ENCODE data around the gene MRPL1. TPM values are rescaled to one million over a fixed set of nuclear protein-coding genes. Genes with fewer than 3 reads are reported as not detected.

Gene MRPL1
- total and polyA plus RNA-seq, 2 donors (not counting 3 experiments of a cell fraction or from before 2014, with no cell fraction given) = 11.5 to 42.9 TPM

- intact Hi-C loops (cut with micrococcal nuclease) = no loop called here
- ChIA-PET CTCF (interaction anchor here (1.9 kb wide), 1 partner anchor 44 kb away, joined by 6 read pairs; the partner anchor contains the start of gene MRPL1), POLR2A (no interaction called here)
- no TSS peak for BruUV-seq (replicated peaks)
- TF ChIP-seq, protein P1, sequence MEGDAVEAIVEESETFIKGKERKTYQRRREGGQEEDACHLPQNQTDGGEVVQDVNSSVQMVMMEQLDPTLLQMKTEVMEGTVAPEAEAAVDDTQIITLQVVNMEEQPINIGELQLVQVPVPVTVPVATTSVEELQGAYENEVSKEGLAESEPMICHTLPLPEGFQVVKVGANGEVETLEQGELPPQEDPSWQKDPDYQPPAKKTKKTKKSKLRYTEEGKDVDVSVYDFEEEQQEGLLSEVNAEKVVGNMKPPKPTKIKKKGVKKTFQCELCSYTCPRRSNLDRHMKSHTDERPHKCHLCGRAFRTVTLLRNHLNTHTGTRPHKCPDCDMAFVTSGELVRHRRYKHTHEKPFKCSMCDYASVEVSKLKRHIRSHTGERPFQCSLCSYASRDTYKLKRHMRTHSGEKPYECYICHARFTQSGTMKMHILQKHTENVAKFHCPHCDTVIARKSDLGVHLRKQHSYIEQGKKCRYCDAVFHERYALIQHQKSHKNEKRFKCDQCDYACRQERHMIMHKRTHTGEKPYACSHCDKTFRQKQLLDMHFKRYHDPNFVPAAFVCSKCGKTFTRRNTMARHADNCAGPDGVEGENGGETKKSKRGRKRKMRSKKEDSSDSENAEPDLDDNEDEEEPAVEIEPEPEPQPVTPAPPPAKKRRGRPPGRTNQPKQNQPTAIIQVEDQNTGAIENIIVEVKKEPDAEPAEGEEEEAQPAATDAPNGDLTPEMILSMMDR (IDR thresholded peaks at IDR 0.05; ENCODE audit: extremely low read depth in 1 of 2, insufficient read depth in 1 of 2, low read depth in 1 of 2, low read length in 2 of 2) = no peak
- no peak for TF ChIP-seq MYC (IDR thresholded peaks at IDR 0.05; ENCODE audit: low read depth, low read length)
- TF ChIP-seq POLR2AphosphoS5 (IDR thresholded peaks at IDR 0.05; ENCODE audit: insufficient read depth, low read depth, low read length) = no peak
- no peak for TF ChIP-seq FOS (IDR thresholded peaks at IDR 0.05; ENCODE audit: borderline replicate concordance, insufficient read depth, low read length)
- TF ChIP-seq EZH2 (IDR thresholded peaks at IDR 0.05; ENCODE audit: borderline replicate concordance, low read depth, low read length, severe bottlenecking) = no peak
- no peak for TF ChIP-seq JUN (IDR thresholded peaks at IDR 0.05; ENCODE audit: borderline replicate concordance, insufficient read depth, insufficient read length, low read depth)
- TF ChIP-seq POLR2A (IDR thresholded peaks at IDR 0.05; ENCODE audit: low read depth, low read length) = no peak
- no peak for TF ChIP-seq GATA2 (IDR thresholded peaks at IDR 0.05; ENCODE audit: insufficient read depth, insufficient read length, low read depth, low read length)
- no peak for TF ChIP-seq MAX (IDR thresholded peaks at IDR 0.05; ENCODE audit: insufficient read depth, insufficient read length)
- Histone ChIP-seq H3K4me2 (ENCODE audit: insufficient read depth, low read length) (no peak overlapping the region), H2AFZ (ENCODE audit: low read depth, low read length) (no peak overlapping the region), H3K9me3 (replicated peaks; ENCODE audit: control insufficient read depth, insufficient read depth, low read length) (no peaks in the 10 kb centered on the region), H3K27me3 (ENCODE audit: control insufficient read depth in 2 of 2, insufficient read depth in 2 of 2, low read length in 2 of 2) (no peaks in the 10 kb centered on the region), H4K20me1 (replicated peaks; ENCODE audit: control insufficient read depth, extremely low read depth, insufficient read depth, low read length) (no peaks in the 10 kb centered on the region), H3K4me3 (replicated peaks in 1 of 3; ENCODE audit: insufficient read depth in 1 of 3, low read depth in 1 of 3, low read length in 3 of 3) (no peak overlapping the region), H3K9me1 (replicated peaks; ENCODE audit: control insufficient read depth, extremely low read depth, insufficient read depth, low read length) (no peaks in the 10 kb centered on the region), H3K36me3 (ENCODE audit: control insufficient read depth in 2 of 2, extremely low read depth in 1 of 2, insufficient read depth in 2 of 2, low read length in 2 of 2) (no peaks in the 10 kb centered on the region), H3K79me2 (ENCODE audit: control insufficient read depth, insufficient read depth, low read length) (no peaks in the 10 kb centered on the region), H3K4me1 (ENCODE audit: control insufficient read depth, extremely low read depth, insufficient read depth, low read length) (no peaks in the 10 kb centered on the region), H3K27ac (ENCODE audit: insufficient read depth, low read depth, low read length) (no peak overlapping the region), H3K9ac (replicated peaks; ENCODE audit: extremely low read depth, insufficient read depth, low read length) (no peak overlapping the region)
- FAIRE-seq (no peak), DNase-seq (ENCODE audit: low read depth, low spot score) (no peak)
- dilution Hi-C loops (cut with MboI; ENCODE audit: extremely low pct_ligation_motif_present, low sequenced_read_pairs) = no loop called here
Observed at GRCh38 chr4:77905651-77906263, 43.1 kb downstream of the MRPL1 start.

Data from endothelial cell of umbilical vein (primary cell).